Measurements from ENCODE around the gene ADM.

DNA sequence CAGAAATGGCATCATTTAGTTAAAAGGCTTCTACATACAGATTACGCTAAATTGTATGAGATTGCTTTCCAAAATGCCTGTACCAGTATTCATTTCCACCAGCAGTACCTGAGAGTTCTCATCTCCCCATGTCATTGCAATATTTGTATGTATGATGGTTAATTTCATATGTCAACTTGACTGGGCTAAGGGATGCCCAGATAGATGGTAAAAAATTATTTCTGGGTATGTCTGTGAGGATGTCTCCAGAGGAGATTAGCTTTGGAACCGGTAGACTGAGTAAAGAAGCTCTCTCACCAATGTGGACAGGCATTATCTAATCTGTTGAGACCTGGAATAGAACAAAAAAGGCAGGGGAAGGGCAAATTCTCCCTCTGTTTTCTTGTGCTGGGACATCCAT is 6.9 kb downstream of the ADM start:
- TF ChIP-seq, protein P1, sequence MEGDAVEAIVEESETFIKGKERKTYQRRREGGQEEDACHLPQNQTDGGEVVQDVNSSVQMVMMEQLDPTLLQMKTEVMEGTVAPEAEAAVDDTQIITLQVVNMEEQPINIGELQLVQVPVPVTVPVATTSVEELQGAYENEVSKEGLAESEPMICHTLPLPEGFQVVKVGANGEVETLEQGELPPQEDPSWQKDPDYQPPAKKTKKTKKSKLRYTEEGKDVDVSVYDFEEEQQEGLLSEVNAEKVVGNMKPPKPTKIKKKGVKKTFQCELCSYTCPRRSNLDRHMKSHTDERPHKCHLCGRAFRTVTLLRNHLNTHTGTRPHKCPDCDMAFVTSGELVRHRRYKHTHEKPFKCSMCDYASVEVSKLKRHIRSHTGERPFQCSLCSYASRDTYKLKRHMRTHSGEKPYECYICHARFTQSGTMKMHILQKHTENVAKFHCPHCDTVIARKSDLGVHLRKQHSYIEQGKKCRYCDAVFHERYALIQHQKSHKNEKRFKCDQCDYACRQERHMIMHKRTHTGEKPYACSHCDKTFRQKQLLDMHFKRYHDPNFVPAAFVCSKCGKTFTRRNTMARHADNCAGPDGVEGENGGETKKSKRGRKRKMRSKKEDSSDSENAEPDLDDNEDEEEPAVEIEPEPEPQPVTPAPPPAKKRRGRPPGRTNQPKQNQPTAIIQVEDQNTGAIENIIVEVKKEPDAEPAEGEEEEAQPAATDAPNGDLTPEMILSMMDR (IDR thresholded peaks at IDR 0.05) = no peak
- TF ChIP-seq, protein P2, sequence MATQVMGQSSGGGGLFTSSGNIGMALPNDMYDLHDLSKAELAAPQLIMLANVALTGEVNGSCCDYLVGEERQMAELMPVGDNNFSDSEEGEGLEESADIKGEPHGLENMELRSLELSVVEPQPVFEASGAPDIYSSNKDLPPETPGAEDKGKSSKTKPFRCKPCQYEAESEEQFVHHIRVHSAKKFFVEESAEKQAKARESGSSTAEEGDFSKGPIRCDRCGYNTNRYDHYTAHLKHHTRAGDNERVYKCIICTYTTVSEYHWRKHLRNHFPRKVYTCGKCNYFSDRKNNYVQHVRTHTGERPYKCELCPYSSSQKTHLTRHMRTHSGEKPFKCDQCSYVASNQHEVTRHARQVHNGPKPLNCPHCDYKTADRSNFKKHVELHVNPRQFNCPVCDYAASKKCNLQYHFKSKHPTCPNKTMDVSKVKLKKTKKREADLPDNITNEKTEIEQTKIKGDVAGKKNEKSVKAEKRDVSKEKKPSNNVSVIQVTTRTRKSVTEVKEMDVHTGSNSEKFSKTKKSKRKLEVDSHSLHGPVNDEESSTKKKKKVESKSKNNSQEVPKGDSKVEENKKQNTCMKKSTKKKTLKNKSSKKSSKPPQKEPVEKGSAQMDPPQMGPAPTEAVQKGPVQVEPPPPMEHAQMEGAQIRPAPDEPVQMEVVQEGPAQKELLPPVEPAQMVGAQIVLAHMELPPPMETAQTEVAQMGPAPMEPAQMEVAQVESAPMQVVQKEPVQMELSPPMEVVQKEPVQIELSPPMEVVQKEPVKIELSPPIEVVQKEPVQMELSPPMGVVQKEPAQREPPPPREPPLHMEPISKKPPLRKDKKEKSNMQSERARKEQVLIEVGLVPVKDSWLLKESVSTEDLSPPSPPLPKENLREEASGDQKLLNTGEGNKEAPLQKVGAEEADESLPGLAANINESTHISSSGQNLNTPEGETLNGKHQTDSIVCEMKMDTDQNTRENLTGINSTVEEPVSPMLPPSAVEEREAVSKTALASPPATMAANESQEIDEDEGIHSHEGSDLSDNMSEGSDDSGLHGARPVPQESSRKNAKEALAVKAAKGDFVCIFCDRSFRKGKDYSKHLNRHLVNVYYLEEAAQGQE (IDR thresholded peaks at IDR 0.05; ENCODE audit: insufficient read depth in 1 of 2, low read depth in 2 of 2, low read length in 1 of 2) = no peak

Measured in Panc1 (cell line).